ENCODE measurements around the gene KAT6B.
"Not testable (repeated sequence)": the region's sequence is repeated elsewhere in the genome, so short reads cannot be mapped to it uniquely, and the experiment has no call there.

The KAT6B gene

DNA sequence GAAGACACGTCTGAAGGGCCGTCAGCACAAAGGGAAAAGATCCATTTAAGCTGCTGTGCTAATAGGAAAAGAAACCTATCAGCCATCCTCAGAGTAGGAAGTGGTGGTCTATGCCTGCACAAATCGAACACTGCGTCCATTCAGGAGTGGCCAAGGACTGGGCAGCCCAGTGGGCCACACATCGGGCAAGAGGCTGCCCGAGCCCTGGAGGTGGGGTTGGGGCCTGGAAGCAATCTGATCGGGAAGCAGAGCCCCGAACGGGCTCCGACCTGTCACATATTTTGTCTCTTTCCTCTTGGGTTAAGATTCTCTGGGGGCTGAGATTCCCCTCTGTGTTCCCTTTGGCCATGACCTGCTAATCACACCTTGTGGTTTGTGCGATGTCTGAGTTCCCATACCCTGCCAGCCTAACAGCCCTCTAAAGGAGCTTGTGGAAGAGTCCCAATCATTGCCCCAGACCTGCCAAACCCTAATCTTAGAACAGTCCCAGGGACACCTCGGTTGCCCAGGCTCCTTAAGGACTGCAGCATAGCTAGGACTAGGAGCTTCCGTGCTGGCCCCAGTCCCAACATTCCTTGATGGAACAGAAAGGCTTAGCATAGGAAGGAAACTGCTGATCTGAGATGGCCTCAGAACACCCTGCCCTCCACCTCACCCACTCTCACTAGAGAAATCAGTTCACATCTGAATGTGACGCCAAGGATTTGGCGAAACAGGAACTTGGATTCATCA lies 207.2 kb downstream of the KAT6B start:
- no peak for DNase-seq

DNA sequence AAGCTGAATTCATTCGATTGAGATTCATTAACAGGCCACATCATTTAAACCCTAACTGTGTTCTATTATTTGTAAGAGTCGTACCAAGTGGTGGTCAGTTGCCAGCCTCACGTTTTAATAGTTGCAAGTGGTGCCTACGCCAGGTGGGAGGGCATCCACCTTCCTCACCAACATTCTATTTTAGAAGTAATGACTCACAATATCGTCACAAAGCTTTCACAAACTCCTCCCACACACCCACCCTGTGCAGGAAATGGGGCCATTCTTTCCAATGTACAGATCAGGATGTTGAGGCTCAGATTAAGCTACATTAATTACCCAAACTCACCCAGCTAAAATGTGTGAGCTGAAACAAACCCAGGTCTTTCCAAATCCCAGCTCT lies 207.7 kb downstream of the KAT6B start:
- no peak for DNase-seq

DNA sequence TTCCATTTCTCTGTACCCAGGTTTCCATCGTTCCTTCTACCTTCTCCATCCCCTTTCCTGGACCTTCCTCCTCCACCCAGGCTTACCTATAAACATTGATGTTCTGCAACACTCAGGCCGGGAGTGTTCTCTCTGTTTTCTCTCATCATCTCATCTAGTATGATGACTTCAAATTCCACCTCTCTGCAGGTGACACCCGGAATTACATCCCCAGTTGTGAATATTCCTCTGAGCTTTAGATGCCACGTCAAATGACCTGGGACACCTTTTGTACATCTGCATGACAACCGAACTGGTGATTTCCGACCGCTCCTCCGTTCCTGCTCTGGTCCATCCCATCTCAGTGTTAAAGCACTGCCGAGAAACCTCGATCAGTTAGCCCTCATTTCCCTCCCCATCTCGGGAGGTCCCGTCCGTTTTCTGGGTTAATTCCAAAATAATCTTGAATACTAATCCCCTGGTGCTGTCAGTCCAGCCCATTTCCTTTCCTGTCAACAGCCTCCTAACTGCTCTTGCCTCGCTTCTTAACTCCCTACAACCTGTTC lies 208.4 kb downstream of the KAT6B start:
- no peak for DNase-seq

DNA sequence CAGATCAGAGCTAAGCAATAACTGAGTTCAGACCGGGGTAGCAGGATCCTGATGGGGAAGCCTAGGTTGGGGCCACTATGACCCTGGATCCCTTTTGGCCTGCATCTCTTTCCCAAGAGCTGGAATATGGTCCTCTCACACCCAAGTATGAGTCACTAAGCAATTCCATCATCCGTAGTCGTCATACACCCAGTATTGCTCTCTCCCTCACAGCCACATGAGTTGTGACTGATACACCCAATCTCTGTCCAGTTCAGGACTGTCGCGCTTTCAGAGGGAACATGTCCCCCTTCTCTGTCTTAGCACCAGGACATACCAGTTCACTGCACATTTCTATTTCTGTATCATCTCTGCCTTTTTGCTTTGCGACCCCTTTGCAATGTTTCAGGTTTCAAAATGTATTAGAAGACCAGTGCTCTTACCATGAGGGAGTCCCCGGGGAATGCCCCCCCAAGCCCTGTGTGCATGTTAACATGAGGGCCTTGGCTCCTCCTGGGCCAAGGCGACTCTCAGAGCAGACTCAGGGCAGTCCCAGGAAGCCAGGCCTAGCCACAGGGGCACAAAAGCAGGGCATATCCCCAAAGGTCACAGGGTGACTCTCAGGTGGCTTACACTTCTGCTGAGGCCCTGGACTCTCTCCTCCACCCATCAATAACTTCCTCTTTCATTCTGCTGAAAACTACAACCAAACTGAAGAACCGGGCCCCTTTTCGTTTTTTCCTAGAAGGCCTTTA lies 209.7 kb downstream of the KAT6B start:
- no peak for DNase-seq

DNA sequence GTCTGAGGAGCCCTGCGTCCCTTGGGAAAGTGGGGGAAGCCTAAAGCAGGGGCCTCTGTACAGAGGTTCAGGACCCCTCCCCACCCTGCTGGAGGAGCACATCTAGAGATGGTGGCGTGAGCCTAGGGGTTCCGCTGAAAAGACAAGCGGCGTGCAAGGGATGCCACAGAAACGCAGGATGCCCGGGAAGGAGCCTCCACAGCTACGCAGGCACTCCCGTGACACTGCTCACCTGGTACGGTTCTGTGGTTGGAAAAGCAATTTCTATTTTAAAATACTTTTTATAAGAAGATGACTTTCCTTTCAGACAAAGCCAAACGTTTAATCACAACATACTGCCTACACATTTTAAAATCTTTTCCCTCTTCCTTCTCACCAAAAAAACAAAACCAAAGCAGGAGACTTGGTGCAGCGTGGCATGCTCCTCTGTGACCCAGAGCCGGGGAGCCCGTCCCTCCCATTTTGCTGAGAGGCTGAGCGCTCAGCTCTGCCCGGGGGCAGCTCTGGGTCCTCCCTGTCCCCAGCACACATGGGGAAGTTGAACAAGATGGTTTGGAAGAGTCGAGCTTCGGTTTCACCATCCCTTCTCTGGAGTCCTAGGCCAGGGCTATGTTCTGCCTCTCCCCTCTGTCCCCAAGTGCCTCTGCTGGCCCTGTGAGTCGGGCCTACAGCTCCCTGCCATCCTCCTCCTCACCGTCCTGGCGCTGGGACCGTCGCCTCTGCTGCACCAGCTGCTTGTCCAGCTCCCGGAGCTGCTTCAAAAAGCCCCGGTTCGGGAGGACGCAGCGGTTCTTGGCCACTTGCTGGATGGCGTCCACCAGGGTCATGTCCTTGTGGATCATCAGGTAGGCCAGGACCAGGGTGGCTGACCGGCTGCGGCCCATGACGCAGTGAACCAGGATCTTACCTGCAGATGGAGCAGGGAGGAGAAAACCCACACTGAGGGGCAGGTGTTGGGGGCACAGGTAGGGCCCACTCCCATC lies 211.1 kb downstream of the KAT6B start:
- DNase-seq, result no peak

DNA sequence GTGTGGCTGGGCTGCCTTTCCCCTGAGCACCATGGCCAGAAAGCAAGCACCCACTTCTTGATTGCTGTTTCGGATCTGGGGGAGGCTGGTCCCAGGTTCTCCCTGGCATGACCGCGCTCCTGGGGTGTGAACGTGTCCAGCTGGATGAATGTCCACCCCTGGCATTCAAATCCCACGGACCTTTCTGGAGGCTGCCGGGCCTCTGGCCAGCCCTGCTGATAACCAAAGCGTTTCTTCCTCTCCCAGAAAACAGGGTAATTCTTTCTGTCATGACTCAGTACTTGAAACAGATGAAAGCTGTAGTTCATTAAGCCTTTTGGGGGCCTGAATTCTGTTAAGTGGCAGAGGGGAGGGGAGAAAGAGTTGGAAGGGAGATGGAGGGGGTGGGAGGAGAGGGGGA lies 211.9 kb downstream of the KAT6B start:
- DNase-seq, result no peak

DNA sequence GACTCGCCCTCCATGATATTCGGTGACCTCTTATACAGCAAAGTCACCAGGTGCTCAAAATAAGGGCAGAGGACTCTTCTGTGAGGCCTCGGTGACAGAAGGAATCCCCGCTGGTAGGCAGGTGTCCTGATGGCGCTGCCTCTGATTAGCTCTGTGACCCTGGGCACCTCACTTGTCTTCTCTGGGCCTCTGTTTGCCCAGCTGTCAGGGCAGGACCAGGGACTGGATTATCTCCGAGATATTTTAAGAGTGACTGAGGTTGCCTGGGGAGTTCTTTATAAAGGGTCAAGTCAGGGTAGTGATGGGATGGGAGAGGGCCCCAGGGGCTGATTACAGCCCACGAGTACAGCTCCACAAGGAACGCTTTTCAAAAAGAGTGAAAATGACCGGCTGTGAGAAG lies 214.2 kb downstream of the KAT6B start:
- no peak for DNase-seq

DNA sequence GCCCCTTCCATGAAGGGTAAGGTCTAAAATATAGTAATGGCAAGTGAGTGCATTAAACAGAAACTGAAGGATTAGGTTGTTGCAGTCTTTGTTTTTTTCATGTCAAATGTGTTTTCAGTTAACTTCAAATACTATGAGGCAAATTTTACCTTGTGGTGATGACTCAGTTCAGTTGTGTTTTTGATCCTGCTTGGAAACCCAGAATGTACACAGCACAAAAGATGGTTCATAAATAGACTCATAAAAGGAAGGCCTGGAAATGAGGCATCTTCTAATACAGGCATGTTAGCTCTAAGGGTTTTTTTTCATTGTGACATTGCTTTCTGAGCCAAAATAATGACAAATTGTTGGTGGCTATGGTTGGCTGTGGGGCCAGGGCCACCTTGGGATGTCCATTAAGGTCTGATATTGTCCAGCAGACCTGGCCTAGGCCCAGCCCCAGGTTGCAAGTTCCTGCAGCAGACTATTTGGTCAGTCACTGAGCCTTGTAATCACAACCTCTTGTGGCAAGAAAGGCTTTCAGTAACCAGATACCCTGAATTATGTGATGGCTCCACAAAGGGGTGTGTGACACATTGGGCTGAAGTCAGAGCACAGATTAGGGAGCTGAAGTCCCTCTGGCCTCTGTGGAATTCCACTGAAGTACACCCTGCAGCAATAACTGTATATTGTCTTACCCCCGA lies 216.0 kb downstream of the KAT6B start:
- DNase-seq, result no peak

DNA sequence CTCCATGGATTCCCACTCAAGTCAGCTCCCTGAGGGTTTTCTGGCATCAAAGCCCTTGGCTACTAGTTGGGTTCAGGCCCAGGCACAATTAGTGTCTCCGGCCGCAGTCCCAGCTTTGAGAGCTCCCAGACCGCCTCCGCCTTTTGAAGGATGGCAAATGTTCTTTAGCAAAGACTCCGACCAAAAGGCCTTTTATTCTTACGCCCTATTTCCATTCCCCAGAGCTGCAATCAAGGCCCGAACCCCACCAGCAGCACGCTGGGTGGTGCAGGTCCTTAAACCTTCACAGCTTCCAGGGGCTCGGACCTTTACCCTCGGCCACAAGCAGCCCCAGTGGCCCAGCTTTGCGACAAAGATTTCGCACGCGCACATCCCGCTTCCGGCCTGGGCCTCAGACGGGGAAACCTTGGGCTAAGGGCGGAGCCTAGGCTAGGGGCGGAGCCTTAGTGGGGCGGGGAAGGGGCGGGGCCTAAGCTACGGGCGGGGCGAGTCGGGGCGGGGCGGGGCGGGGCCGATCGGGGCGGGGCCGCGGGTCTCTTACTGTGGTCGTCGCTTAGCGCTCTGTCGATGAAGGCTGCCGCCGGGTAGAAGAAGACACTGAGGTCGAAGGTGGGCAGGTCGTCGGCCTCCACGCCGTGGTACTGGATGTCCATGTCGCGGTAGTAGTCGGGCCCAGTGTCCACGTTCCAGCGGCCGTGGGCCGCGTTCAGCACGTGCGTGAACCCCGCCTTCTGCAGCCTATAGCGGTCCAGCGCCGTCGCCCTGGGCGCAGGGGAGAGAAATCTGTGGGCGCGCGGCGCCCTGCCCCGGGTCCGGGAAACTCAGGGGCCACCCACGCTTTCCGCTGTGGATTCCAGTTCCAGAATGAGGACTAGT lies 217.1 kb downstream of the KAT6B start:
- no peak for DNase-seq

DNA sequence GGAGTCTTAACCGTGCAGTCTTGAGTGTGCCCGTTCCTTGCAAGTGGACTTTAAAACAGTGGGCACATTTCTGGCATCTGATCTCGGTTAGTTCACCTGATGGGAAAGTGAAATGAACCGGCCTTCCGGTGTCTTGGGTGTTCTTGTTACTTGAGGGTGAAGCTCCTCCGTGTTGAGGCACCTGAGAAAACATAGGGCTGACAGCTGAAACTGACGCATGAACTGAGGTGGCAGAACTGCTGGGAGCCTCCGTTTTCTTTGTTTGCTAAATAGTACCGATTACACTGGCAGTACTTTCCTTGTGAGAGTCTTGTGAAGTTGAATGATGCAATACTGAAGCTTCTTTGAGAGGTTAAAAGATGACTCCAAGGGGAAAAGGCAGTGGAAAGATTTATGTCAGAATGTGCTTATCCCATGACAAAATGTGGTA lies 222.3 kb downstream of the KAT6B start:
- DNase-seq, result no peak

DNA sequence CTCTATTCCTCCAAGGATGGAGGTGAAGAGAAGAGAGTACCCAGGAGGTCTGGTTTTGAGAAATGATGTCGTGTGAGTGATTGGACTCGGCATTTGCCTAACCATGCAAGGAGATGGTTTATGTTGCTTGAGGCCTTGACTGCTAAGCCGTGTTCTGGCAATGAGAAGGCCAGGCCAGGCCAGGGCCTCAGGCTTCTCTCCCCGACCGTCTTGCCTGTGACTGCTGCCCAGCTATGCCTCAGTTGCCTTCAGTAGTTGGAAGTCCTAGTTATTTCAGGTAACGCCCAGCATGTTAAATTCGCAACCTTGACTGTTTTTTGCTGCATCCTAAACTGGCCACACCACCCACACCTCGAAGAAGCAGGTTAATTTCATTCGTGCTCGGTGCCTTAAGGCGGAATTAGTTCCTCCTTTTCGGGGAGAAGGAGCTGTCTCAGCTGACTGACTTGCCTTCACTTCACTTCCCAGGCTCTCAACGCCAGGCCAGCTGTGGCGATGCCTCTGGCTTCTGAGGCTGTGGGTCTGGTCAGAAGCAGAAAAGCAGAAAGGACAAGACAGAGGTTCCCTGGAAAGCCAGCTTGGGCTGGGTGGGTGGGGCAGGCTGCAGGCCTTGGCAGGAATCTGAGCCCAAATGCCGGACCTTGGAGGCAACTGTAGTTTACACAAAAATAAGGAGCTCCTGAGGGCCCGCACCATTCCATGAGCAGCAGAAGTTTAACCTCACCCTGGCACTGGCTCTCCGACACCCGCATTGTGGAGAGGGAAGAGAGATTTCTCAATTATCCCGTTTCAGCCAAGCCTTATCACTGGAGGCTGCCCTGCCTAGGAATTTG lies 223.1 kb downstream of the KAT6B start:
- DNase-seq, result no peak

DNA sequence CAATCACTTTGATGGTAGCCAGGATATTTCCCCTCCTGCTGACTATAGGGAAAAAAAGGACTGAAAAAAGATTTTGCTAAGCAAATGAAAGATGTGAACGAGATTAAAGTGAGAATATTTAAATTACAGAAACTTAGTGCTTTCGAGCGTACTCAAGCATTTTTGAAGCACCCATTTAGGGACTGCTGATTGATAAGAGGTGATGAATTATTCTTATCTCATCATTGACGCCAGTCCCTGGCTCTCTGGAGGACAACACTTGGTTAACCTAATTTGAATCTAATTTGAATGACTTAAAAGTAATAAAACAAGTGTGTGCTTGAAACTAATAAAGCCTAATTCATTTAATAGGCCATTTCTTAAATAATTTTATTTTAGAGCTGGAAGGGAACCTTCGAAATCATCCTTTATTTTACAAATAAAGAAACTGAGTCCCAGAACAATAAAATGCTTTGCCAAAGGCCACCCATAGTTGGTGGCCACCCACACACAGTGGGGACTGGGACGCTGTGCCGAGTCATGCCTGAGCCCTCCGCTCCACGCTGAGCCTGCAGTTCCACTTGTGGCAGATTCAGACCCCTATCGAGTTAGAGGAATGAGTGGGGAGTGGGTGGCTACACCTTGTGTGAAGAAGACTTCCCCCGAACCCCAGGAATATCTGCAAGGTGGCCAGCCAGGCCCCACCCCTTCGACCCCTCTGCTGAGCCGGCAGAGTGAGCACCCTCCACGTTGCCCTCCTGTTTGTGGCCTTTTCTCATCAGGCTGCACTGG lies 223.9 kb downstream of the KAT6B start:
- DNase-seq, result no peak

DNA sequence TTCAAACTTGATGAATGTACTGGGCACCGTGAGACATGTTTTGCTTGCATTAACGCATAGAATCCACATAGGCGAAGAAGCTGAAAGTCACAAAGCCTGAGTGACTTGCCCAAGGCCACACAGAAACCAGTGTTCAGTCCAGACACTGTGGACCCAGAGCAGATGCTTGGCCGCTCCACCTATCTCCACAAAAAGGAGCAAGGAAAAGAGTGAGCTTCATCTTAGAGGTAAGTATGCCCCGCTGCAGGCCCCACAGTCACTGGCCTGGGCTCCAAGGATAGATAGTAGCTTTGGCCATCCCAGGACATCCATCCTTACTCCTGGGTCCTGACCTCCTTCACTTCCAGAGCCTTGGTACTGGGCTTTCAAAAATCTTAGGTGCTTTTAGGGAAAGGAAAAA lies 224.9 kb downstream of the KAT6B start:
- DNase-seq, result no peak

DNA sequence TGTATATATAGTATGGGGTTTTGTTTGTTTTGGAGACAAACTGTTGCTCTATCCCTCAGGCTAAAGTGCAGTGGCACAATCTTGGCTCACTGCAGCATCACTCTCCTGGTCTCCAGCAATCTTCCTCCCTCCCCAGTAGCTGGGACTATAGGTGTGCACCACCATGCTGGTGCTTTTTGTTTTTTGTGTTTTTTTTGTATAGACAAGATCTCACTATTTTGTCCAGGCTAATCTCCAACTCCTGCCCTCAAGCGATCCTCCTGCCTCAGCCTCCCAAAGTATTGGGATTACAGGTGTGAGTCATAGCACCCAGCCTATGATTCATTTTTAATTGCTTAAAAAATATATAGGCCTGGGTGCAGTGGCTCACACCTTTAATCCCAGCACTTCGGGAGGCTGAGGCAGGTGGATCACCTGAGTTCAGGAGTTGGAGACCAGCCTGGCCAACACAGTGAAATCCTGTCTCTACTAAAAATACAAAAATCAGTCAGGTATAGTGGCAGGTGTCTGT lies 229.6 kb downstream of the KAT6B start:
- not testable (repeated sequence) for DNase-seq

DNA sequence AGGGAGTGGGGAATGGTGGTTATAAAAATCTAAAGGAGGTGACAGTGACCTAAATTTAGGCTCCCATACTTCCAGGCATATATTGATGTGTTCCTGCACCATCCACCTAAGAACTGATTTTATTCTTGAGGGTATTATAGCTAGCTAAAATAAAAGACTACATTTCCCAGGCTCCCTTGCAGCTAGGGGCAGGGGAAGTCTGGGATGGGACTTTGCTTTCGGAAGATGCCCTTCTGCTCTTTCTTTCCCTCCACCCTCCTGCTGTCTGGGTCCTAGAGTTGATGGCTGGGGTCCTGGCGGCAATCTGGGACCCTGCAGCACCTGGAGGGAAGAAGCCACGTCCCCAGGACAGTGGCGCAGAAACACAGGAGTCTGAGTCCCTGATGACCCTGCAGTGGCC lies 231.3 kb downstream of the KAT6B start:
- DNase-seq, result no peak

DNA sequence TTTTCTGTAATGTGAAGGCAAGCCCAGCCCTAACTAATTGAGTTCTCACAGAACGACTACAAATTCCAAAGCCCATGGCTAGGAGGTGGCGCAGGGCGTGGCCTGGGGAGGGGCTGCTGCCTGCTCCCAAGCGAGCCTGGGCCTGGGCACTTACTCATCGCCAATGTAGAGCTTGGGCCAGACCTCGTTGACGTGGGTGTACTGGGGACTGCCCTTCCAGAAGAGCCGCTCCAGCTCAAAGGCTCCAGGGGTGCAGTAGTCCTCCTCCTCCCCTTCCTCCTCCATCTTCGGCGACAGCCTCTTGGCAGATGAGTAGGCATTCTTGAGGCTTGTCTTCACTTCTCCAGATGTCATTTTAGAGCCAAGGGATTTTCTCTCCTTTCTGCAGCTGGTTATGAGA lies 231.8 kb downstream of the KAT6B start:
- no peak for DNase-seq

DNA sequence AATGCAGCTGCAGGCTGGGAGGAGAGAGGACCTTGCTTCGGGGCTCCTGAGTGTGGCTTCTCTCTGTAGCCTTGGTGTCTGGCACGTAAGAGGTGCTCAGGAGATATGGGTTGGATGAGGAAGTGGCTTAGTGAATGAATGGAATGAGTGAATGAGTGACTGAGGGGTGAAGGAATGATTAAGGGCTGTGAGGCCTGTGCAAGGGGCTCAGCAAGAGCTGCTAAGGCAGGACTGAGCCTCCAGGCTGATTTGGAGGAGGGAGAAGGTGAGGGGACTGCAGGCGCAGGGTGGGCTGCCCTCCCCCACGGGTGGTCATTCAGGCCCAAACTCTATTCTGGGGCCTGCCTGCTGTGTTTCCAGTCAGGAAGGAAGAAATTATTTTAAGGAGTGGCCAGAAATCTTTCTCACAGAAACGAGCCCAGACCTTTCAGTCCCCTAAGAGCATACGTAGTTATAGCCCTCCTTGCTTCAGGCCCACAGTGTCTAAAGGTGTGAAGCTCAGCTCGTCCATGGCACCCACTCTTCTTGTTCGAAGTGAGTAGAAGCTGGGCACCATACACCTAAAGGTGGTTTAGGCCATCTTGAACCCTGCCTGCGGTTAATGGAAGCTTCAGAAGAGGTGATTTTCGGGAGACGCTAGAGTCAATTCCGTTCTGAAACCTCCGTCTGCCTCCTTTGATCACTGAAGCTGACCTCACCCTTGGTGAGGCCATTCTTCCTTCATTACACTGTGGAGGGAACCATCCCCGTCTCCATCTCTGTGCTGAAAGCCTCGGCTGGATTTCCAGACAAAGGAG lies 235.5 kb downstream of the KAT6B start:
- DNase-seq, result no peak

All from anterior cingulate cortex (tissue), 58 donors.